Muscle layer of colon (tissue), 2 donors: ENCODE measurements around the gene RRP8.

Source experiments
- H3K27ac ChIP-seq: one replicate; pipeline ENCODE4 v1.7.0; 2013; ENCODE audit warnings: low read depth, mild to moderate bottlenecking, low read length, moderate library complexity
- H3K27me3 ChIP-seq, 2 donors: one replicate each; pipeline ENCODE4 v1.7.0; 2013; ENCODE audit warnings: low read length in 2 of 2, mild to moderate bottlenecking in 2 of 2; ENCODE audit not compliant: insufficient read depth in 2 of 2, control insufficient read depth in 1 of 2
- H3K36me3 ChIP-seq: one replicate; pipeline ENCODE4 v1.7.0; 2013; ENCODE audit warnings: mild to moderate bottlenecking, low read length; ENCODE audit not compliant: insufficient read depth
- H3K4me1 ChIP-seq: one replicate; pipeline ENCODE4 v1.7.0; 2013; ENCODE audit warnings: mild to moderate bottlenecking, low read length; ENCODE audit not compliant: insufficient read depth
- H3K4me3 ChIP-seq, 2 donors: one replicate each; pipeline ENCODE4 v1.7.0; 2013; ENCODE audit warnings: low read length in 2 of 2, low read depth in 1 of 2, mild to moderate bottlenecking in 1 of 2, moderate library complexity in 1 of 2
- H3K9ac ChIP-seq: one replicate; pipeline ENCODE4 v1.7.0; 2013; ENCODE audit warnings: low read length
- H3K9me3 ChIP-seq: one replicate; pipeline ENCODE4 v1.7.0; 2013; ENCODE audit warnings: mild to moderate bottlenecking, low read length
- donor health status: abdominal sarcoma.
- donor health status: Adenocarcinoma of cecum.

Gene RRP8

GRCh38 chr11:6622261-6623171 is 19.1 kb upstream of the RRP8 start:
- Histone ChIP-seq H3K9ac (no peak overlapping the region), H3K4me1 (peaks cover 18% of the 10 kb centered on the region), H3K9me3 (no peaks in the 10 kb centered on the region), H3K27me3 (no peaks in the 10 kb centered on the region), H3K27ac (no peak overlapping the region), H3K4me3 (no peak overlapping the region), H3K36me3 (peaks cover 36% of the 10 kb centered on the region)

- no peak overlapping the region for H3K9ac ChIP-seq
- no peak overlapping the region for H3K4me3 ChIP-seq
- H3K27ac ChIP-seq: no peak overlapping the region
- no peaks in the 10 kb centered on the region for H3K27me3 ChIP-seq
- H3K4me1 ChIP-seq: peaks cover 24% of the 10 kb centered on the region
- H3K9me3 ChIP-seq: no peaks in the 10 kb centered on the region
- H3K36me3 ChIP-seq: peaks cover 35% of the 10 kb centered on the region
Observed at GRCh38 chr11:6621711-6622211, 18.3 kb upstream of the RRP8 start.

GRCh38 chr11:6620636-6621035 is 17.2 kb upstream of the RRP8 start:
- H3K9me3 ChIP-seq: no peaks in the 10 kb centered on the region
- no peak overlapping the region for H3K4me3 ChIP-seq
- peaks cover 24% of the 10 kb centered on the region for H3K4me1 ChIP-seq
- H3K36me3 ChIP-seq: peaks cover 35% of the 10 kb centered on the region
- peak overlapping the region; percentile 24 for H3K27ac ChIP-seq
- no peaks in the 10 kb centered on the region for H3K27me3 ChIP-seq
- H3K9ac ChIP-seq: no peak overlapping the region

- Histone ChIP-seq H3K9ac (peak within 1 kb of the TSS; percentile 88), H3K27me3 (no peaks in the 10 kb centered on the region), H3K27ac (peak within 1 kb of the TSS; percentile 92), H3K36me3 (peaks cover 35% of the 10 kb centered on the region), H3K4me1 (peaks cover 24% of the 10 kb centered on the region), H3K9me3 (no peaks in the 10 kb centered on the region), H3K4me3 (peak within 1 kb of the TSS; percentile 66 to 97)
Observed at GRCh38 chr11:6619004-6619745, 15.8 kb upstream of the RRP8 start, which contains the start of gene TPP1. TPP1 (minus strand) TSS chr11:6619422; CDS start chr11:6619400, 22 bp downstream.

GRCh38 chr11:6618117-6619003 is 14.9 kb upstream of the RRP8 start:
- Histone ChIP-seq H3K9ac (peak overlapping the region; percentile 88), H3K9me3 (no peaks in the 10 kb centered on the region), H3K4me3 (peak overlapping the region; percentile 66 to 97), H3K4me1 (peaks cover 27% of the 10 kb centered on the region), H3K27me3 (no peaks in the 10 kb centered on the region), H3K36me3 (peaks cover 39% of the 10 kb centered on the region), H3K27ac (peak overlapping the region; percentile 92)

- peaks cover 33% of the 10 kb centered on the region for H3K4me1 ChIP-seq
- H3K9ac ChIP-seq: no peak overlapping the region
- H3K27me3 ChIP-seq: no peaks in the 10 kb centered on the region
- peak overlapping the region in 1 of 2 donors; percentile 97 for H3K4me3 ChIP-seq
- H3K9me3 ChIP-seq: no peaks in the 10 kb centered on the region
- H3K36me3 ChIP-seq: peaks cover 39% of the 10 kb centered on the region
- peak overlapping the region; percentile 17 for H3K27ac ChIP-seq
Observed at GRCh38 chr11:6617315-6617781, 13.9 kb upstream of the RRP8 start.

GRCh38 chr11:6616596-6617250 is 13.3 kb upstream of the RRP8 start:
- H3K27ac ChIP-seq: no peak overlapping the region
- peaks cover 33% of the 10 kb centered on the region for H3K4me1 ChIP-seq
- no peak overlapping the region for H3K9ac ChIP-seq
- no peak overlapping the region for H3K4me3 ChIP-seq
- H3K36me3 ChIP-seq: peaks cover 39% of the 10 kb centered on the region
- H3K9me3 ChIP-seq: no peaks in the 10 kb centered on the region
- H3K27me3 ChIP-seq: no peaks in the 10 kb centered on the region

GRCh38 chr11:6615882-6616585 is 12.6 kb upstream of the RRP8 start:
- no peak overlapping the region for H3K9ac ChIP-seq

GRCh38 chr11:6615046-6615445 is 11.6 kb upstream of the RRP8 start:
- Histone ChIP-seq H3K27me3 (no peaks in the 10 kb centered on the region), H3K9me3 (no peaks in the 10 kb centered on the region), H3K4me1 (peaks cover 46% of the 10 kb centered on the region), H3K9ac (no peak overlapping the region), H3K4me3 (no peak overlapping the region), H3K27ac (no peak overlapping the region), H3K36me3 (peaks cover 52% of the 10 kb centered on the region)

More at GRCh38 chr11:6615882-6616585, 12.6 kb upstream of the RRP8 start:
- Histone ChIP-seq H3K36me3 (peaks cover 42% of the 10 kb centered on the region), H3K27ac (no peak overlapping the region), H3K4me1 (peaks cover 38% of the 10 kb centered on the region), H3K9me3 (no peaks in the 10 kb centered on the region), H3K4me3 (no peak overlapping the region), H3K27me3 (no peaks in the 10 kb centered on the region)

GRCh38 chr11:6614446-6614845 is 11.0 kb upstream of the RRP8 start:
- no peaks in the 10 kb centered on the region for H3K27me3 ChIP-seq
- peaks cover 46% of the 10 kb centered on the region for H3K4me1 ChIP-seq
- H3K27ac ChIP-seq: peak overlapping the region; percentile 82
- H3K4me3 ChIP-seq: no peak overlapping the region
- no peak overlapping the region for H3K9ac ChIP-seq
- H3K9me3 ChIP-seq: no peaks in the 10 kb centered on the region
- peaks cover 58% of the 10 kb centered on the region for H3K36me3 ChIP-seq
